Left lobe of liver (tissue), 2 donors: ENCODE results near the gene PDE4D. TPM values are rescaled to one million over a fixed set of nuclear protein-coding genes. Genes with fewer than 3 reads are reported as not detected.
A peak's percentile ranks its signal among the peaks of the same experiment; 100 is the strongest.
"Not testable (repeated sequence)": the region's sequence is repeated elsewhere in the genome, so short reads cannot be mapped to it uniquely, and the experiment has no call there.

Source experiments
- ATAC-seq: fragments of 200-7000 bp; cut with Tn5 transposase; one replicate; pipeline ENCODE4 v1.9.1; 2020; ENCODE audit warnings: mild to moderate bottlenecking, moderate library complexity
- DNase-seq: peaks from one replicate; pipeline ENCODE4 v3.0.0-alpha.2; 2020; ENCODE audit warnings: low spot score
- total RNA-seq: library from RNA; stranded (reverse); gene quantifications from one replicate; pipeline ENCODE4 v1.2.1, GENCODE V29; 2021
- donor health status: DM: no; HTN: no; CAD: no; lungs with moderate emphysema.
- donor health status: DM: no; HTN: yes; CAD: no.

PDE4D gene
- total RNA-seq, 1 donor from 2014 or later = 2.4 TPM

GRCh38 chr5:59748036-59748663, 145.4 kb downstream of the PDE4D start:
- ATAC-seq = not testable (repeated sequence)

GRCh38 chr5:59746241-59746765, 147.2 kb downstream of the PDE4D start:
- no peak for DNase-seq
- ATAC-seq = no peak

More at GRCh38 chr5:59748036-59748663, 145.4 kb downstream of the PDE4D start:
- DNase-seq = not testable (repeated sequence)

- peak; percentile 48 for ATAC-seq
Measured at GRCh38 chr5:59745415-59745863, 148.1 kb downstream of the PDE4D start.

GRCh38 chr5:59744531-59744992, 149.0 kb downstream of the PDE4D start:
- DNase-seq = no peak
- no peak for ATAC-seq

More at GRCh38 chr5:59745415-59745863, 148.1 kb downstream of the PDE4D start:
- no peak for DNase-seq

- ATAC-seq = no peak
- DNase-seq = no peak
Measured at GRCh38 chr5:59741599-59741998, 151.9 kb downstream of the PDE4D start.

GRCh38 chr5:59738024-59738423, 155.5 kb downstream of the PDE4D start:
- ATAC-seq (no peak), DNase-seq (no peak)

GRCh38 chr5:59732806-59733205, 160.7 kb downstream of the PDE4D start:
- ATAC-seq (no peak), DNase-seq (no peak)

GRCh38 chr5:59732301-59732700, 161.2 kb downstream of the PDE4D start:
- DNase-seq (no peak), ATAC-seq (no peak)

GRCh38 chr5:59731809-59732208, 161.7 kb downstream of the PDE4D start:
- no peak for ATAC-seq
- no peak for DNase-seq

- no peak for ATAC-seq
- no peak for DNase-seq
Measured at GRCh38 chr5:59729820-59730219, 163.7 kb downstream of the PDE4D start.

GRCh38 chr5:59729357-59729756, 164.2 kb downstream of the PDE4D start:
- DNase-seq = no peak
- no peak for ATAC-seq

- DNase-seq (no peak), ATAC-seq (no peak)
Measured at GRCh38 chr5:59728356-59728755, 165.2 kb downstream of the PDE4D start.

GRCh38 chr5:59727186-59727585, 166.3 kb downstream of the PDE4D start:
- DNase-seq = no peak
- no peak for ATAC-seq

GRCh38 chr5:59725392-59725767, 168.1 kb downstream of the PDE4D start:
- ATAC-seq = no peak
- DNase-seq = no peak

- ATAC-seq = peak; percentile 86
Measured at GRCh38 chr5:59724482-59725391, 168.8 kb downstream of the PDE4D start.

GRCh38 chr5:59722874-59723273, 170.7 kb downstream of the PDE4D start:
- no peak for ATAC-seq
- DNase-seq = no peak

More at GRCh38 chr5:59724482-59725391, 168.8 kb downstream of the PDE4D start:
- no peak for DNase-seq

- ATAC-seq (no peak), DNase-seq (no peak)
Measured at GRCh38 chr5:59721741-59722140, 171.8 kb downstream of the PDE4D start.

- ATAC-seq (no peak), DNase-seq (no peak)
Measured at GRCh38 chr5:59720063-59720462, 173.5 kb downstream of the PDE4D start.

- ATAC-seq (no peak), DNase-seq (no peak)
Measured at GRCh38 chr5:59716966-59717500, 176.5 kb downstream of the PDE4D start.

GRCh38 chr5:59716029-59716428, 177.5 kb downstream of the PDE4D start:
- ATAC-seq = no peak
- DNase-seq = no peak

GRCh38 chr5:59715228-59715627, 178.3 kb downstream of the PDE4D start:
- ATAC-seq (no peak), DNase-seq (no peak)
